ENCODE results near the gene RPS27A.

- no peak for TF ChIP-seq CTCF (IDR thresholded peaks at IDR 0.05)
- TF ChIP-seq EP300 (IDR thresholded peaks at IDR 0.05): no peak
These were observed 3.3 kb upstream of the RPS27A start for GRCh38 chr2:55229221-55229620.

Measured in ovary (tissue), 3 donors.